ENCODE results near the gene ELN.

DNA sequence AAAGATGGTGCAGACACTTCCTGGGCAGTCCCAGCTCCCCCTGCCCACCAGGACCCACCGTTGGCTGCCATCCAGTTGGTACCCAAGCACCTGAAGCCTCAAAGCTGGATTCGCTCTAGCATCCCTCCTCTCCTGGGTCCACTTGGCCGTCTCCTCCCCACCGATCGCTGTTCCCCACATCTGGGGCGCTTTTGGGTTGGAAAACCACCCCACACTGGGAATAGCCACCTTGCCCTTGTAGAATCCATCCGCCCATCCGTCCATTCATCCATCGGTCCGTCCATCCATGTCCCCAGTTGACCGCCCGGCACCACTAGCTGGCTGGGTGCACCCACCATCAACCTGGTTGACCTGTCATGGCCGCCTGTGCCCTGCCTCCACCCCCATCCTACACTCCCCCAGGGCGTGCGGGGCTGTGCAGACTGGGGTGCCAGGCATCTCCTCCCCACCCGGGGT lies 41.1 kb downstream of the ELN start:
- TF ChIP-seq EZH2phosphoT487 (IDR thresholded peaks at IDR 0.05; ENCODE audit: low read depth, severe bottlenecking, unreplicated experiment): no peak
- TF ChIP-seq, protein P1, sequence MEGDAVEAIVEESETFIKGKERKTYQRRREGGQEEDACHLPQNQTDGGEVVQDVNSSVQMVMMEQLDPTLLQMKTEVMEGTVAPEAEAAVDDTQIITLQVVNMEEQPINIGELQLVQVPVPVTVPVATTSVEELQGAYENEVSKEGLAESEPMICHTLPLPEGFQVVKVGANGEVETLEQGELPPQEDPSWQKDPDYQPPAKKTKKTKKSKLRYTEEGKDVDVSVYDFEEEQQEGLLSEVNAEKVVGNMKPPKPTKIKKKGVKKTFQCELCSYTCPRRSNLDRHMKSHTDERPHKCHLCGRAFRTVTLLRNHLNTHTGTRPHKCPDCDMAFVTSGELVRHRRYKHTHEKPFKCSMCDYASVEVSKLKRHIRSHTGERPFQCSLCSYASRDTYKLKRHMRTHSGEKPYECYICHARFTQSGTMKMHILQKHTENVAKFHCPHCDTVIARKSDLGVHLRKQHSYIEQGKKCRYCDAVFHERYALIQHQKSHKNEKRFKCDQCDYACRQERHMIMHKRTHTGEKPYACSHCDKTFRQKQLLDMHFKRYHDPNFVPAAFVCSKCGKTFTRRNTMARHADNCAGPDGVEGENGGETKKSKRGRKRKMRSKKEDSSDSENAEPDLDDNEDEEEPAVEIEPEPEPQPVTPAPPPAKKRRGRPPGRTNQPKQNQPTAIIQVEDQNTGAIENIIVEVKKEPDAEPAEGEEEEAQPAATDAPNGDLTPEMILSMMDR (IDR thresholded peaks at IDR 0.05; ENCODE audit: poor library complexity): no peak

Data from hepatocyte (in vitro differentiated cells).